MCF 10A (cell line): ENCODE data around the gene CSKMT. TPM values are rescaled to one million over a fixed set of nuclear protein-coding genes. Genes with fewer than 3 reads are reported as not detected.

Source experiments
- BruUV-seq: library from RNA; stranded (reverse); fragments of 400-500 nt; replicated peaks from 2 replicates; lab custom pipeline; 2021; lab: Mats Ljungman, UMichigan
- CTCF ChIA-PET: fragments of 300-600 bp; sonication (Branson Sonifier 250); formaldehyde crosslinking; extraction: SDS; loops from one replicate; lab custom pipeline; 2021; ENCODE audit warnings: antibody characterized with exemption, inconsistent platforms; lab: Yijun Ruan, JAX
- POLR2A ChIA-PET: fragments of 300-600, 350-650 bp; sonication (Branson Sonifier 250); formaldehyde crosslinking; extraction: SDS; loops from one replicate; lab custom pipeline; 2020; ENCODE audit warnings: antibody characterized with exemption, inconsistent platforms; lab: Yijun Ruan, JAX
- DNase-seq: peaks from one replicate; pipeline ENCODE4 v3.0.0-alpha.2; 2018; ENCODE audit not compliant: unreplicated experiment
- H3K27ac Mint-ChIP-seq: one replicate; pipeline ENCODE4 v1.8.0; 2022; ENCODE audit warnings: mild to moderate bottlenecking, low read depth, mixed read lengths; ENCODE audit not compliant: unreplicated experiment
- H3K27me3 Mint-ChIP-seq: one replicate; pipeline ENCODE4 v1.8.0; 2022; ENCODE audit warnings: mixed read lengths; ENCODE audit not compliant: insufficient read depth, unreplicated experiment
- H3K36me3 Mint-ChIP-seq: one replicate; pipeline ENCODE4 v1.8.0; 2022; ENCODE audit warnings: mild to moderate bottlenecking, moderate library complexity, mixed read lengths; ENCODE audit not compliant: insufficient read depth, unreplicated experiment
- H3K4me1 Mint-ChIP-seq: one replicate; pipeline ENCODE4 v1.8.0; 2022; ENCODE audit warnings: mixed read lengths; ENCODE audit not compliant: insufficient read depth, unreplicated experiment
- H3K4me3 Mint-ChIP-seq: one replicate; pipeline ENCODE4 v1.8.0; 2022; ENCODE audit warnings: mild to moderate bottlenecking, moderate library complexity, mixed read lengths; ENCODE audit not compliant: unreplicated experiment
- H3K9me3 Mint-ChIP-seq: one replicate; pipeline ENCODE4 v1.8.0; 2022; ENCODE audit warnings: mixed read lengths; ENCODE audit not compliant: unreplicated experiment
- CTCF ChIP-seq: fragments of 200-600 bp; IDR thresholded peaks from one replicate; pipeline ENCODE4 v1.8.0; 2022; ENCODE audit warnings: antibody characterized with exemption, mild to moderate bottlenecking; ENCODE audit not compliant: unreplicated experiment
- intact Hi-C: fragments of 100-400 bp; cut with micrococcal nuclease; formaldehyde crosslinking; loops from 2 replicates; pipeline ENCODE4 v1.14.1; 2022
- total RNA-seq: library from RNA; stranded (reverse); gene quantifications from 2 replicates; pipeline ENCODE4 v1.2.3, GENCODE V29; 2022

Gene CSKMT
- total RNA-seq, 1 experiment from 2014 or later = 31.2 TPM

GRCh38 chr11:62707277-62707861 is 42.3 kb downstream of the CSKMT start, which contains the start of the genes BSCL2 and GNG3:
BSCL2 (minus strand) TSS chr11:62707424; CDS start chr11:62707195, 229 bp downstream.
GNG3 (plus strand) TSS chr11:62707676; CDS start chr11:62708296, 620 bp downstream.
- intact Hi-C loops = no loop called here
- no TSS peak for BruUV-seq
- Mint-ChIP-seq H3K9me3 (no peaks in the 10 kb centered on the region), H3K4me3 (peak within 1 kb of the TSS; percentile 92), H3K36me3 (peaks cover 46% of the 10 kb centered on the region), H3K27ac (peak within 1 kb of the TSS; percentile 98), H3K4me1 (peaks cover 25% of the 10 kb centered on the region), H3K27me3 (no peaks in the 10 kb centered on the region)
- CTCF ChIA-PET = interaction anchor here (0.5 to 7.0 kb wide), 10 partner anchors 13 to 1564 kb away, joined by 3 to 38 read pairs (median 4); partner anchors contain the start of gene TMEM179B
- no peak for TF ChIP-seq CTCF
- POLR2A ChIA-PET = interaction anchor here (0.6 to 15.7 kb wide), 8 partner anchors 19 to 1338 kb away, joined by 3 to 197 read pairs (median 6); partner anchors contain the start of genes HNRNPUL2, INTS5, LBHD1 and TTC9C
- no peak for DNase-seq

GRCh38 chr11:62708392-62708791 is 43.3 kb downstream of the CSKMT start:
- DNase-seq = no peak
- Mint-ChIP-seq H3K27ac (peak overlapping the region; percentile 98), H3K36me3 (peaks cover 49% of the 10 kb centered on the region), H3K4me3 (peak overlapping the region; percentile 91), H3K9me3 (no peaks in the 10 kb centered on the region), H3K27me3 (no peaks in the 10 kb centered on the region), H3K4me1 (peaks cover 25% of the 10 kb centered on the region)
- ChIA-PET CTCF (interaction anchor here (0.5 to 7.0 kb wide), 8 partner anchors 12 to 1563 kb away, joined by 3 to 33 read pairs (median 3); partner anchors contain the start of gene TMEM179B), POLR2A (interaction anchor here (0.7 to 15.7 kb wide), 14 partner anchors 10 to 151 kb away, joined by 3 to 197 read pairs (median 7); partner anchors contain the start of genes C11orf98, CSKMT, EEF1G and HNRNPUL2)
- intact Hi-C loops = no loop called here
- no peak for TF ChIP-seq CTCF
- BruUV-seq = no TSS peak

GRCh38 chr11:62708793-62709192 is 43.7 kb downstream of the CSKMT start:
- ChIA-PET CTCF (interaction anchor here (0.5 to 7.0 kb wide), 4 partner anchors 12 to 98 kb away, joined by 3 to 33 read pairs (median 3); no protein-coding TSS in a partner anchor), POLR2A (interaction anchor here (0.7 to 15.7 kb wide), 14 partner anchors 10 to 151 kb away, joined by 3 to 197 read pairs (median 7); partner anchors contain the start of genes C11orf98, CSKMT, EEF1G and HNRNPUL2)
- intact Hi-C loops = no loop called here
- no peak for TF ChIP-seq CTCF
- DNase-seq = no peak
- no TSS peak for BruUV-seq
- Mint-ChIP-seq H3K4me3 (peak overlapping the region; percentile 91), H3K27me3 (no peaks in the 10 kb centered on the region), H3K9me3 (no peaks in the 10 kb centered on the region), H3K36me3 (peaks cover 49% of the 10 kb centered on the region), H3K27ac (peak overlapping the region; percentile 98), H3K4me1 (peaks cover 25% of the 10 kb centered on the region)
